Stromal cell of bone marrow (primary cell): ENCODE measurements around the gene ICAM3.
"Not testable (repeated sequence)": the region's sequence is repeated elsewhere in the genome, so short reads cannot be mapped to it uniquely, and the experiment has no call there.

ENCODE experiments used
- DNase-seq: peaks from one replicate; pipeline ENCODE4 v3.0.0-alpha.2; 2012; ENCODE audit warnings: low read depth

Gene ICAM3

DNA sequence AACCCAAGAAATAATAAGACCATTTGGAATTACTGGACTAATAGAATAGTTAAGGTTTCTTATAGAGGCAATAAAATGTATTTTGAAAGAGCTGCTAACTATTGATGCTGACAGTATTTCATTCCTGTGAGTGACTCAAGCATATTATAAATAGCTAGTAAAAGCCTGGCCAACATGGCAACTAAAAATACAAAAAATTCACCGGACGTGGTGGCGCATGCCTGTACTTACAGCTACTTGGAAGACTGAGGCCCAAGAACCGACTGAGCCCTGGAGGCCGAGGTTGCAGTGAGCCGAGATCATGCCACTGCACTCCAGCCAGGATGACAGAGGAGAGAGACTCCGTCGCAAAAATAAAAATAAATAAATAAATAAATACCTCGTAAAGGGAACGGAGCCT lies 5.4 kb upstream of the ICAM3 start:
- DNase-seq = no peak

- DNase-seq = no peak
These were observed 4.1 kb upstream of the ICAM3 start for GRCh38 chr19:10343495-10343894.

GRCh38 chr19:10339977-10340376 lies 553 bp upstream of the ICAM3 start:
- no peak for DNase-seq

DNA sequence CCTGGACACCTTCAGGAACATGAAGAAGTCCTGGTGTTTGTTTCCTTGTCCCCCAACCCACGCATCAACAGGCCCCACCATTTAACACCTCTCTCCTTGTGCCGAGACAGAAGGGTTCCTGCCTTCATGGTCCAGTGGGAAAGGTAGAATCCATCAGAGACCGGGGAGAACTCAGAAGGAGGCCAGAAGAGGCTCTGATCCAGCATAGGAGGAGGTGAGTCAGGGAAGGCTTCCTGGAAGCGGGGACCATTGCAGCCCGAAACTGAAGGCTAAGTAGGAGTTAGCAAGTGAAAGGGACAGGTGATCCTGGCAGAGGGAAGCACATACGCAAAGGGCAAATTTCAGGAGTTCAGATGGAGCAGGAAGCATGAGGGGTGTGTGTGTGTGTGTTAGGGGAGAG lies 484 bp downstream of the ICAM3 start:
- no peak for DNase-seq

GRCh38 chr19:10336725-10337124 lies 2.7 kb downstream of the ICAM3 start:
- DNase-seq = not testable (repeated sequence)

GRCh38 chr19:10335352-10335985 lies 4.0 kb downstream of the ICAM3 start:
- no peak for DNase-seq

GRCh38 chr19:10334588-10335351 lies 4.7 kb downstream of the ICAM3 start:
- DNase-seq = peak; percentile 92

GRCh38 chr19:10333758-10334587 lies 5.5 kb downstream of the ICAM3 start:
- no peak for DNase-seq

GRCh38 chr19:10332965-10333757 lies 6.3 kb downstream of the ICAM3 start, which contains the start of gene RAVER1:
Gene RAVER1, minus strand, starts transcription at chr19:10333529. Its CDS starts 22 bp downstream, at chr19:10333507.
- DNase-seq = peak; percentile 93

DNA sequence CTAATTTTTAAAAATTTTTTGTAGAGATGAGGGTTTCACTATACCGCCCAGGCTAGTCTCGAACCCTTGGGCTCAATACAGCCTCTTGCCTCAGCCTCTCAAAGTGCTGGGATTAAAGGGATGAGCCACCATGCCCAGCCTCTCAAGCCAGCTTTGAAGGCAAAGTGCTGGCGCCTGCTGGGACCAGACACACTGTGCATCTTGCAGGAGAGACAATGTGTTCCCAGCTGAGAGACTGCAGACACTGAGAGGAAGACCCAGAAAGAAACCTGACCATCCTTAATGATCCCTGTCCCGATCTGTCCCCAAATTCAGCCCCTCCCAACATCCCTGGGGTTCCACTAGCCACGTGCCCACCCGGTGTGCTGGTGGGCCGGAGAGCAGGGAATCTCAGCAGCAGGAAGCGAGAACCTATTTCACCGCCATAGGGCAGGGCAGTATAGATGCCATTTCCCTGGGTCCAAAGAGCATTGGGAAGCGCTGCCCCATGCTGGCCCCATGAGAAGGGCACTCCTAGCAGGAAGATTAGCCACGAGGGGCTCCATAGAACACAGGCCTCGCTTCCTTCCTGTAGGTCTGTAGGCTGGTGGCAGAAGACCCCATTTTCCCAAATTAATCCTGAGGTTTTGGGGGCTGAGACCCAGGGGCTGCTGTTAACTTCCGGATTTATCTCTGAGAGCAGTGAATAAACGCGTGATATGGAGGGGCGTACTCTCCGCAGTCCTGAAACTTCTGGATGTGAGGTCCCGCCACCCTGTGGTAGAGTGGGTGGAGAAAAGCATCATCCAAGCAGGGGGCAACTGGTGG lies 7.1 kb downstream of the ICAM3 start:
- DNase-seq = no peak

DNA sequence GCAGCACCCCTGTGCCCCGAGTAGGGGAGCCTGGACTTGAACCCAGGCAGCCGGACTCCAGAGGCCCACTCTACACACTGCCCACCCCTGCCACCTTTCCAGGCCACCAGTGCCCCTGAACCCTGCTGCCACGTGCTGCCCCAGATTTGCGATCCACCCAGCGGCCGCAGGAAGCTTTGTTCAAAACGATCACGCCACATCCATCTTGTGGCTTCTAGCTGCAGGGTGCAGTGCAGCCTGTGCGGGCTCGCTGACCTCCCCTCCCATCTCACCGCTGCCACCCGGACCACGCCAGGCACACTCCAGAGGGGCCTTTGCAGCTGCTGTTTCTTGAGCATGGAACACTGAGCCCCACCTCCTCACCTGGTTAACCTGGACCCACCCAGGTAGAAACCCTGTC lies 9.9 kb downstream of the ICAM3 start:
- no peak for DNase-seq

DNA sequence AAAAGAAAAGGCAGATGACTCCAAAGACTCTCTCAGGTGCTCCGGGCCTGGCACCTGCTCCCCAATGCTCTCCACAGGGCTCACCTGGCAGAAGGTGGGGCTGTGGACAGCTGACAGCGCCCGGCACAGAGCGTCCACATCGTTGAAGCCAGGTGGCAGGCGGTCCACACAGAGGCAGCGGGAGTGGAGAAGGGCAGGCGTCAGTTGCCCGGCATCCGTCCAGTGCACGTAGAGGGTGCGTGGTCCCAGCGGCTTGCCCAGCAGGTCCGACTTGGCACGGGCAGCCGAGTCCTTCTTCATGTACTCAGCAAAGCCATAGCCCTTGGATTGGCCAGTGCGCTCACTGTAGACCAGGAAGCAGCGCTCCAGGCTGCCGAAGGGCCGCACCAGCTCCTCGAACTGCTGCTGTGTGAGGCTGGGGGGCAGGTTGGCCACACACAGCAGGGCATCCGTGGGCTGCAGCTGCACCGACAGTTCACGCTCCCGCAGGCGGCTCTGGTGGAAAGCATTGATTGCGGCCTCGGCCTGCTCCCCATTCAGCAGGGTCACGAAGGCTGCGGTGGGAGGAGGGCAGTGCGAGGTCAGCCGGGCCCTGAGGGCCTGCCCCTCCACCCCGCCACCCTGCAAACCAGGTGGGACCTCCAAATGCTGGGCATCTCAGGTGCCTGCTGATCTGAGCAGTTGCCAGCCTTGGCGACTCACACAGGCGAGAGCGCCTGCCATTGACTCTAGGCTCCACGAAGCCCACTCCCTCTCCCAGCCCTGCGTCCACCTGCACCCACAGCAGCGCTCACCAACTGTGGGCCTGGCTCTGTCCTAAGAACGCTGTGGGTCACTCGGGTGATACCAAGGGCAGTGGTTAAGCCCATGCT lies 10.6 kb downstream of the ICAM3 start:
- DNase-seq = no peak

DNA sequence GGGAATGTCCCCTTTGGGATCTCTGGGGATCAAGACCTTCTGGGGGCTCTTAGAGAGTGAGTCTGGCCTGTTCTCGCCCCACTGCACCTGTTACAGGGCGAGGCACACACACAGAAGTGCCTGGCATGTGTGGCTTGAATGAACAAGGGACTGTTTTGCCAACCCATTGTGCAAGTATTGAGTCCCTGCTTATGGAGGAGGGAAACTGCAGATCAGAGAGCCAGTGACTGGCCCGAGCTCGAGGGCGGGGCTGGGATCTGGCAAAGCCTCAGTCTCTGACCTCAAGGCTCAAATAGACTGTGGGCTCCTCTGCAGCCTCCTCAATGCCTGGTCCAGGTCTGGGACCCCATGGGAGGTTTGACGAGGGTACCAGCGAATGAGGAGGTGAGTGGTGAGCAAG lies 11.6 kb downstream of the ICAM3 start:
- no peak for DNase-seq

DNA sequence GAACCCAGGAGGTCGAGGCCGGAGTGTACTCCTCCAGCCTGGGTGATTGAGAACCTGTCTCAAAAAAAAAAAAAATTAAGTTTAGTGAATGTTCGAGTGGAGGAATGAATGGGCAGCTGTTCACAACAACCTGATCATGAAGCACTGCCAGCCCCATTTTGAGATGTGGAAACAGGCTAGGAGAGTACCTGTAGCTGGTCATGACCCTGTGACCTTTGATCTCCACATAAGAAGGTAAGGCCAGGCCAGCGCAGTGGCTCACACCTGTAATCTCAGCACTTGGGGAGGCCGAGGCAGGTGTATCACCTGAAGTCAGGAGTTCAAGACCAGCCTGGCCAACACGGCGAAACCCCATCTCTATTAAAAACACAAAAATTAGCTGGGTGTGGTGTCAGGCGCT lies 13.7 kb downstream of the ICAM3 start:
- DNase-seq = no peak

DNA sequence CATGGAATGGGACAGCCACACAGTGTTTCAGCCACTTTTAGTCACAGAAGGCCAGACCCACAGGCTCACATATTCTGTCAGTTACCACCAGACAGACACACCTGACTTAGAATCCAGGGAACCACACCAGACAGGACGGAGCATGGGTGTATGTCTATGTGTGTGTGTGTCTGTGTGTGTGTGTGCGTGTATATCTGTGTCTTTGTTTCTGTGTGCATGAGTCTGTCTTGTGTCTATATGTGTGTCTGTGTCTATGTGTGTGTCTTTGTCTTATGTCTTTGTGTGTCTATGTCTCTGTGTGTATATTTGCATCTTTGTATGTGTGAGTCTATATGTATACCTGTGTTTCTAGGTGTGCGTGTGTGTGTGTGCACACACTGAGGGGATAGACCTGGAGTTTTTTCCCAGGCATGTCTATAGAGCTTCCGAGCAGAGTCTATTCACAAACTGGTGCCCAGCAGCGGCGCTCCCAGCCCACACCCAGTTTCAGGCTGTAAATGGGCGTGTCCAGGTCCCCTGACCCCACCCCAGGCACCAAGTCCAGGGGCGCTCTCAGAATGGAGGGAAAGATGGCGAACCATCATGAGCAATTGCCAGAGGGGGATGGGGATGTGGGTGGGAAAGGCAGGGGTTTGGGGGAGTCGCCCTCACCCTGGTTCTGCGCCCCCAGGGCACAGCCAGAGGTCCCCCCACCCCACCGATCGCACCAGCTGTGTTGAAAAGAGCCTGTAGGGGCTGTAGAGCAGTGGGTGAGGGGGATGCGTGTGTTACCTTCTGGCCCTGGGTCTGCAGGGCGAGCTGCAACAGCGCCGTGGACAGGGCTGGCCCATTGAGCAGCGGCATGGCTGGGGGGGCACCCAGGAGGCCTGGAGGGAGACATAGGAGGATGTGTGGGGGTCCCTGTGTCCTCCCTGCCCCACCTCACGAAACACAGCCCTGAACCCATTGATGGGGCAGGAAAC lies 17.3 kb downstream of the ICAM3 start:
- no peak for DNase-seq

DNA sequence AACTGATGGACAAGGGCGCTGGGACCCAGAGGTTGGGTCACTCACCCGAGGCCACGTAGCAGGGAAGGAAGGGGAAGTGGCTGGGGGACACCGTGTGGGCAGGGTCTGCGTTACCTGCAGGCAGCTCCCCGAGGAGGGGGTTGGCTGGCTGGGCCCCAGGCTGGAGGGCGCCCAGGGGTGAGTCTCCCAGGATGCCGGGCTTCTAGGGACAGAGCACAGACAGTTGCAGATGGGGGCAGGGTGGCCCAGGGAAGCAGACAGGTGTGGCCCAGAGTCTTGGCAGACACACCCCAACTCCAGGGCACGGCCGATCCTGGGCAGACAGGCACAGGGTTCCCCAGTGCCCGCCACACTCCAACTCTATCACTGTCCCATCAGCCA lies 18.0 kb downstream of the ICAM3 start:
- no peak for DNase-seq

GRCh38 chr19:10320602-10321416 lies 18.6 kb downstream of the ICAM3 start:
- DNase-seq = no peak
